NT2/D1 (cell line): Measurements from ENCODE around the gene SCN5A.

Source experiments
- YY1 ChIP-seq: IDR thresholded peaks from 2 replicates; pipeline ENCODE4 v1.6.1; 2011; ENCODE audit not compliant: insufficient read length, insufficient read depth
- ZNF274 ChIP-seq: IDR thresholded peaks from 2 replicates; pipeline ENCODE4 v1.6.1; 2011; ENCODE audit warnings: mild to moderate bottlenecking, low read depth, low read length

DNA sequence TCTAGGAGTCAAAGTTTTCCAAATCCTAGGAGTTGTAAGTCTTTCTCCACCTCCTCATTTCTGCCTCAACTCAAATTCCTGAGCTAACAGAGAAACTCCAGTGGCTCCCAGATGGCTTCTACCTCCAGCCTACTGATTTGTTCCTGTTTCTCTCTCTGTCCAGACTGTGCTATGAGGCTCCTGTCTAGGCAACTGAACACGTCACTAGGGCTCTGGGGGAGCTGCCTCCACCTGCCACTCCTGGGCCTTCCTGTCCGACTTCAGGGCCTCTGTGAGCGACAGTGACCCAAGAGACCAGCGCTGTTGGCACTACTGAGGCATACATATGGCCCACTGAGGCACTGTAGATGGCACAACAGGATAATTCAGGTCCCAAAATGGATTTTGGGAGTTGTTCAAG is 82.0 kb downstream of the SCN5A start:
- TF ChIP-seq YY1 (no peak), ZNF274 (no peak)
